GM23338 (cell line): ENCODE results near the gene KLHL26. TPM values are rescaled to one million over a fixed set of nuclear protein-coding genes. Genes with fewer than 3 reads are reported as not detected.

Experiments
- CREB1 ChIP-seq: fragments of 250-450 bp; sonication (Bioruptor Pico); IDR thresholded peaks from 2 replicates; pipeline ENCODE4 v1.5.0; 2020; ENCODE audit warnings: low read depth, mild to moderate bottlenecking, moderate library complexity
- ETS1 ChIP-seq: IDR thresholded peaks from 2 replicates; pipeline ENCODE4 v1.6.1; 2016; ENCODE audit warnings: antibody characterized with exemption
- EZH2phosphoT487 ChIP-seq: fragments of 200-600 bp; sonication (generic); IDR thresholded peaks from one replicate; pipeline ENCODE4 v1.8.1; 2018; ENCODE audit warnings: antibody characterized with exemption; ENCODE audit not compliant: unreplicated experiment
- NANOG ChIP-seq: IDR thresholded peaks from 2 replicates; pipeline ENCODE4 v1.6.1; 2016; ENCODE audit warnings: antibody characterized with exemption, borderline replicate concordance
- POLR2AphosphoS5 ChIP-seq: IDR thresholded peaks from 2 replicates; pipeline ENCODE4 v1.6.1; 2016; ENCODE audit warnings: antibody characterized with exemption, low read depth
- STAT1 ChIP-seq: IDR thresholded peaks from one replicate; pipeline ENCODE4 v1.6.1; 2016; ENCODE audit warnings: antibody characterized with exemption; ENCODE audit not compliant: unreplicated experiment
- ZNF114 ChIP-seq: fragments of 250-450 bp; sonication (Bioruptor Pico); IDR thresholded peaks from 2 replicates; pipeline ENCODE4 v1.5.0; 2020; ENCODE audit warnings: mild to moderate bottlenecking, moderate library complexity
- ZNF331 ChIP-seq: fragments of 250-450 bp; sonication (Bioruptor Pico); IDR thresholded peaks from 2 replicates; pipeline ENCODE4 v1.5.0; 2020; ENCODE audit warnings: low read depth, mild to moderate bottlenecking, moderate library complexity
- ZNF462 ChIP-seq: fragments of 250-450 bp; sonication (Bioruptor Pico); IDR thresholded peaks from 2 replicates; pipeline ENCODE4 v1.5.0; 2020; ENCODE audit warnings: mild to moderate bottlenecking, moderate library complexity
- polyA plus RNA-seq: library from polyadenylated mRNA; unstranded; fragments of >200 nt; fragmentation: Nextera tagmentation; extraction: Ambion mirVana; gene quantifications from 2 replicates; pipeline ENCODE4 v1.2.1, GENCODE V29; 2016
- total RNA-seq: library from RNA; depleted of rRNA; stranded (reverse); fragments of >200 nt; shearing (Covaris generic); gene quantifications from 2 replicates; pipeline ENCODE4 v1.2.3, GENCODE V29; 2014

Gene KLHL26
- total and polyA plus RNA-seq, 2 experiments from 2014 or later: 3.6 to 11.2 TPM

- no peak for TF ChIP-seq ZNF462 (CRISPR knock-in tag)
- TF ChIP-seq POLR2AphosphoS5: no peak
- no peak for TF ChIP-seq NANOG
- TF ChIP-seq ETS1: no peak
- no peak for TF ChIP-seq CREB1
- no peak for TF ChIP-seq ZNF331 (CRISPR knock-in tag)
- TF ChIP-seq STAT1: no peak
- TF ChIP-seq EZH2phosphoT487: no peak
- TF ChIP-seq ZNF114 (CRISPR knock-in tag): no peak
These were observed 12.1 kb downstream of the KLHL26 start (continued) for GRCh38 chr19:18648973-18649315.
